T-helper 9 cell (primary cell): ENCODE measurements around the gene PSEN2.
"Not testable (repeated sequence)": the region's sequence is repeated elsewhere in the genome, so short reads cannot be mapped to it uniquely, and the experiment has no call there.

Experiments
- DNase-seq: peaks from one replicate; pipeline ENCODE4 v3.0.0-alpha.2; 2020

Gene PSEN2

GRCh38 chr1:226920446-226920894 is 50.1 kb downstream of the PSEN2 start:
- no peak for DNase-seq

- DNase-seq: no peak
These were observed 51.1 kb downstream of the PSEN2 start for GRCh38 chr1:226921504-226921903.

- not testable (repeated sequence) for DNase-seq
These were observed 59.1 kb downstream of the PSEN2 start for GRCh38 chr1:226929260-226930111.

- DNase-seq: no peak
These were observed 64.2 kb downstream of the PSEN2 start for GRCh38 chr1:226934483-226935237.

- no peak for DNase-seq
These were observed 67.7 kb downstream of the PSEN2 start for GRCh38 chr1:226937940-226938725.

GRCh38 chr1:226938903-226939437 is 68.6 kb downstream of the PSEN2 start:
- DNase-seq: no peak

GRCh38 chr1:226939438-226940028 is 69.1 kb downstream of the PSEN2 start:
- DNase-seq: peak; percentile 57

- peak; percentile 96 for DNase-seq
These were observed 69.8 kb downstream of the PSEN2 start, which contains the start of gene COQ8A for GRCh38 chr1:226940029-226940805. TSS of gene COQ8A (plus strand) at chr1:226940294. CDS start at chr1:226961386, 21,092 bp downstream.

GRCh38 chr1:226940806-226941067 is 70.3 kb downstream of the PSEN2 start:
- no peak for DNase-seq

GRCh38 chr1:226942392-226942791 is 72.0 kb downstream of the PSEN2 start:
- no peak for DNase-seq

- DNase-seq: no peak
These were observed 72.7 kb downstream of the PSEN2 start for GRCh38 chr1:226943156-226943555.

GRCh38 chr1:226943927-226944326 is 73.5 kb downstream of the PSEN2 start:
- DNase-seq: no peak

- DNase-seq: no peak
These were observed 74.9 kb downstream of the PSEN2 start for GRCh38 chr1:226945106-226945857.
